K562 (cell line): ENCODE data around the gene MARVELD1. TPM values are rescaled to one million over a fixed set of nuclear protein-coding genes. Genes with fewer than 3 reads are reported as not detected.

Experiments
- BRD4 ChIP-seq: fragments of 200-600 bp; sonication (generic); IDR thresholded peaks from 2 replicates; pipeline ENCODE4 v1.6.1; 2017; ENCODE audit warnings: inconsistent platforms
- CBFA2T3 ChIP-seq: fragments of 450-650 bp; IDR thresholded peaks from 2 replicates; pipeline ENCODE4 v1.6.1; 2017
- CSDE1 ChIP-seq, 2 experiments: fragments of 450-650 bp; IDR thresholded peaks; 2 replicates each; pipeline ENCODE4 v1.6.1; 2016; ENCODE audit warnings: mild to moderate bottlenecking in 1 of 2
- ETV5 ChIP-seq: sonication (generic); formaldehyde crosslinking; IDR thresholded peaks from 2 replicates; pipeline ENCODE4 v1.4.0; 2020; ENCODE audit warnings: low read depth, mild to moderate bottlenecking, missing genetic modification reagents
- HDAC1 ChIP-seq, 2 experiments: fragments of 450-650 bp; IDR thresholded peaks; 2 replicates each; pipeline ENCODE4 v1.6.1; 2016 to 2017; ENCODE audit warnings: inconsistent platforms in 1 of 2, mild to moderate bottlenecking in 1 of 2, moderate library complexity in 1 of 2
- NR3C1 ChIP-seq: sonication (generic); formaldehyde crosslinking; IDR thresholded peaks from 2 replicates; pipeline ENCODE4 v1.8.1; 2022; ENCODE audit warnings: missing genetic modification reagents
- RAD21 ChIP-seq, 2 experiments: fragments of 250-450 bp in 1 of 2; fragments of 450-650 bp in 1 of 2; sonication (Bioruptor Pico) in 1 of 2; formaldehyde crosslinking in 1 of 2; IDR thresholded peaks in 1 of 2; conservative IDR thresholded peaks in 1 of 2; 2 replicates each; pipeline versions ENCODE4 v1.4.0 to v1.8.0; 2020 to 2022; ENCODE audit warnings: mild to moderate bottlenecking in 2 of 2, moderate library complexity in 1 of 2
- ZNF212 ChIP-seq: fragments of 450-650 bp; formaldehyde crosslinking; IDR thresholded peaks from 2 replicates; pipeline ENCODE4 v1.4.0; 2020; ENCODE audit warnings: mild to moderate bottlenecking
- ZNF766 ChIP-seq: fragments of 200-800 bp; sonication (Bioruptor generic); conservative IDR thresholded peaks from 2 replicates; pipeline ENCODE4 v1.6.1; 2016; ENCODE audit warnings: missing genetic modification characterization, missing compliant biosample characterization
- polyA plus RNA-seq, 8 experiments: library from polyadenylated mRNA; depleted of rRNA in 4 of 8; stranded (reverse) in 5 of 8; unstranded in 3 of 8; fragments of >200 nt; fragmentation: Nextera tagmentation in 2 of 8; fragmentation: Illumina TruSeq in 1 of 8; extraction: Ambion mirVana in 2 of 8; extraction: Trizol in 1 of 8; gene quantifications; 2 replicates each; pipeline versions ENCODE4 v1.2.1 to v1.2.3, GENCODE V29; 2011 to 2014; ENCODE audit warnings: inconsistent platforms in 1 of 8, missing spikeins in 1 of 8
- total RNA-seq, 7 experiments: library from RNA; depleted of rRNA in 6 of 7; stranded (reverse); fragments of >200 nt in 6 of 7; fragmentation: Illumina TruSeq in 2 of 7; extraction: Trizol in 2 of 7; gene quantifications; 2 replicates each; pipeline versions ENCODE4 v1.2.1 to v1.2.3, GENCODE V29; 2011 to 2021; ENCODE audit warnings: low replicate concordance in 1 of 7
- TF ChIP-seq, protein P1 (sequence below): fragments of 200-600 bp; sonication (generic); IDR thresholded peaks from one replicate; pipeline ENCODE4 v1.6.1; 2012; ENCODE audit warnings: mild to moderate bottlenecking, low read depth, low read length, inconsistent platforms
- TF ChIP-seq, protein P2 (sequence below): fragments of 250-450 bp; sonication (Bioruptor Pico); IDR thresholded peaks from 2 replicates; pipeline ENCODE4 v1.8.0; 2022; ENCODE audit warnings: inconsistent platforms, mild to moderate bottlenecking, moderate library complexity, borderline replicate concordance
- TF ChIP-seq, protein P3 (sequence below): fragments of 250-450 bp; sonication (Bioruptor Pico); IDR thresholded peaks from 2 replicates; pipeline ENCODE4 v1.5.0; 2021

MARVELD1 gene
- total and polyA plus RNA-seq, 9 of the 15 experiments (the other 6 are each of a cell fraction or from before 2014, with no cell fraction given), result 2.7 to 12.5 (median 5.3) TPM

DNA sequence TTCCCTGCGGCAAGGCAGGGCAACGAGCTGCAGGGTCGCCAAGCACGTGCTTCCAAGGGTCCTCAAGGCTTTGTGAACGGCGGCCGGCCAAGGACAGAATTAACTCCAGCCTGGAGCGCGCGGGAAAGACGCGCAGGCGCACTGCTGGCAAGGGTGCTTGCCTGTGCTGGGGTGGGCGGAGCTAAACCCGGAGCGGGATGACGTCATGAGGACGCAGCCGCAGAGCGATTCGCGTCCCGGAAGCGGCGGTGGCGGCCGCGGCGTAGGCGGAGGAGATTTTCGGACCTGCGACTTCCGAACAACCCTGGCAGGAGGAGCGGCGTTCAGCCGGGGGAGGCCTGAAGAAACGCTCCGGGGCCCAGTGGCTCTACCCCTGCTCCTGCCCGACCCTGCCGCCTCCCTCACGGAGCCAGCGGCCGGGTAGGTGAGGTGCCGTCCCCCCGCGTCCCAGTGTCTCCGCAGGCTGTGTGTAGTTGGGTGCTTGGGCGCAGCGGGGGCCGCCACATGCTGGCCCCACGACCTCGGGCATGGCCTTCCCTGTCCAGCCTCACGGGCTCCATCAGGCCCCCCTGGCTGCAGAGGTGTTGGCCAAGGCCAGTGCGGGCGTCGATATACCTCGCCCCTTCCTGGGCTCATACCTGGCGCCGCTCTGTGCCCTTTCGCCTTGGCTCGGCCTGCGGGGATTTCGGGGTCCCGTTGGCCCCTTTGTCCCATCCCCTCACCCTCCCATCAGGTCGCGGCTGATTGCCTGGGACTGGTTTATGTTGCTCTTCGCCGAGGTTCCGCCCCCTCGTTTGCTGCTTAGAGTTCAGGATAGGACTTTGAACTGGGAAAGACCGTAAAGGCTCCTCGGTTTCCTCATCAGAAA, 23.6 kb downstream of the MARVELD1 start, which contains the start of gene ZFYVE27 (continued):
- TF ChIP-seq, protein P1, sequence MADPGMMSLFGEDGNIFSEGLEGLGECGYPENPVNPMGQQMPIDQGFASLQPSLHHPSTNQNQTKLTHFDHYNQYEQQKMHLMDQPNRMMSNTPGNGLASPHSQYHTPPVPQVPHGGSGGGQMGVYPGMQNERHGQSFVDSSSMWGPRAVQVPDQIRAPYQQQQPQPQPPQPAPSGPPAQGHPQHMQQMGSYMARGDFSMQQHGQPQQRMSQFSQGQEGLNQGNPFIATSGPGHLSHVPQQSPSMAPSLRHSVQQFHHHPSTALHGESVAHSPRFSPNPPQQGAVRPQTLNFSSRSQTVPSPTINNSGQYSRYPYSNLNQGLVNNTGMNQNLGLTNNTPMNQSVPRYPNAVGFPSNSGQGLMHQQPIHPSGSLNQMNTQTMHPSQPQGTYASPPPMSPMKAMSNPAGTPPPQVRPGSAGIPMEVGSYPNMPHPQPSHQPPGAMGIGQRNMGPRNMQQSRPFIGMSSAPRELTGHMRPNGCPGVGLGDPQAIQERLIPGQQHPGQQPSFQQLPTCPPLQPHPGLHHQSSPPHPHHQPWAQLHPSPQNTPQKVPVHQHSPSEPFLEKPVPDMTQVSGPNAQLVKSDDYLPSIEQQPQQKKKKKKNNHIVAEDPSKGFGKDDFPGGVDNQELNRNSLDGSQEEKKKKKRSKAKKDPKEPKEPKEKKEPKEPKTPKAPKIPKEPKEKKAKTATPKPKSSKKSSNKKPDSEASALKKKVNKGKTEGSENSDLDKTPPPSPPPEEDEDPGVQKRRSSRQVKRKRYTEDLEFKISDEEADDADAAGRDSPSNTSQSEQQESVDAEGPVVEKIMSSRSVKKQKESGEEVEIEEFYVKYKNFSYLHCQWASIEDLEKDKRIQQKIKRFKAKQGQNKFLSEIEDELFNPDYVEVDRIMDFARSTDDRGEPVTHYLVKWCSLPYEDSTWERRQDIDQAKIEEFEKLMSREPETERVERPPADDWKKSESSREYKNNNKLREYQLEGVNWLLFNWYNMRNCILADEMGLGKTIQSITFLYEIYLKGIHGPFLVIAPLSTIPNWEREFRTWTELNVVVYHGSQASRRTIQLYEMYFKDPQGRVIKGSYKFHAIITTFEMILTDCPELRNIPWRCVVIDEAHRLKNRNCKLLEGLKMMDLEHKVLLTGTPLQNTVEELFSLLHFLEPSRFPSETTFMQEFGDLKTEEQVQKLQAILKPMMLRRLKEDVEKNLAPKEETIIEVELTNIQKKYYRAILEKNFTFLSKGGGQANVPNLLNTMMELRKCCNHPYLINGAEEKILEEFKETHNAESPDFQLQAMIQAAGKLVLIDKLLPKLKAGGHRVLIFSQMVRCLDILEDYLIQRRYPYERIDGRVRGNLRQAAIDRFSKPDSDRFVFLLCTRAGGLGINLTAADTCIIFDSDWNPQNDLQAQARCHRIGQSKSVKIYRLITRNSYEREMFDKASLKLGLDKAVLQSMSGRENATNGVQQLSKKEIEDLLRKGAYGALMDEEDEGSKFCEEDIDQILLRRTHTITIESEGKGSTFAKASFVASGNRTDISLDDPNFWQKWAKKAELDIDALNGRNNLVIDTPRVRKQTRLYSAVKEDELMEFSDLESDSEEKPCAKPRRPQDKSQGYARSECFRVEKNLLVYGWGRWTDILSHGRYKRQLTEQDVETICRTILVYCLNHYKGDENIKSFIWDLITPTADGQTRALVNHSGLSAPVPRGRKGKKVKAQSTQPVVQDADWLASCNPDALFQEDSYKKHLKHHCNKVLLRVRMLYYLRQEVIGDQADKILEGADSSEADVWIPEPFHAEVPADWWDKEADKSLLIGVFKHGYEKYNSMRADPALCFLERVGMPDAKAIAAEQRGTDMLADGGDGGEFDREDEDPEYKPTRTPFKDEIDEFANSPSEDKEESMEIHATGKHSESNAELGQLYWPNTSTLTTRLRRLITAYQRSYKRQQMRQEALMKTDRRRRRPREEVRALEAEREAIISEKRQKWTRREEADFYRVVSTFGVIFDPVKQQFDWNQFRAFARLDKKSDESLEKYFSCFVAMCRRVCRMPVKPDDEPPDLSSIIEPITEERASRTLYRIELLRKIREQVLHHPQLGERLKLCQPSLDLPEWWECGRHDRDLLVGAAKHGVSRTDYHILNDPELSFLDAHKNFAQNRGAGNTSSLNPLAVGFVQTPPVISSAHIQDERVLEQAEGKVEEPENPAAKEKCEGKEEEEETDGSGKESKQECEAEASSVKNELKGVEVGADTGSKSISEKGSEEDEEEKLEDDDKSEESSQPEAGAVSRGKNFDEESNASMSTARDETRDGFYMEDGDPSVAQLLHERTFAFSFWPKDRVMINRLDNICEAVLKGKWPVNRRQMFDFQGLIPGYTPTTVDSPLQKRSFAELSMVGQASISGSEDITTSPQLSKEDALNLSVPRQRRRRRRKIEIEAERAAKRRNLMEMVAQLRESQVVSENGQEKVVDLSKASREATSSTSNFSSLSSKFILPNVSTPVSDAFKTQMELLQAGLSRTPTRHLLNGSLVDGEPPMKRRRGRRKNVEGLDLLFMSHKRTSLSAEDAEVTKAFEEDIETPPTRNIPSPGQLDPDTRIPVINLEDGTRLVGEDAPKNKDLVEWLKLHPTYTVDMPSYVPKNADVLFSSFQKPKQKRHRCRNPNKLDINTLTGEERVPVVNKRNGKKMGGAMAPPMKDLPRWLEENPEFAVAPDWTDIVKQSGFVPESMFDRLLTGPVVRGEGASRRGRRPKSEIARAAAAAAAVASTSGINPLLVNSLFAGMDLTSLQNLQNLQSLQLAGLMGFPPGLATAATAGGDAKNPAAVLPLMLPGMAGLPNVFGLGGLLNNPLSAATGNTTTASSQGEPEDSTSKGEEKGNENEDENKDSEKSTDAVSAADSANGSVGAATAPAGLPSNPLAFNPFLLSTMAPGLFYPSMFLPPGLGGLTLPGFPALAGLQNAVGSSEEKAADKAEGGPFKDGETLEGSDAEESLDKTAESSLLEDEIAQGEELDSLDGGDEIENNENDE, result no peak
- TF ChIP-seq ETV5 (CRISPR knock-in tag) (peak; percentile 63), RAD21 (CRISPR knock-in tag; conservative IDR thresholded peaks at IDR 0.05 in 1 of 2, IDR thresholded peaks at IDR 0.05 in 1 of 2) (no peak), BRD4 (no peak), ZNF766 (no peak), CBFA2T3 (no peak), ZNF212 (no peak), HDAC1 (IDR thresholded peaks at IDR 0.05) (peak in 1 of 2 experiments; percentile 73; a peak in 2 of 4 replicates), NR3C1 (no peak), CSDE1 (IDR thresholded peaks at IDR 0.05) (no peak)
- TF ChIP-seq, protein P2, sequence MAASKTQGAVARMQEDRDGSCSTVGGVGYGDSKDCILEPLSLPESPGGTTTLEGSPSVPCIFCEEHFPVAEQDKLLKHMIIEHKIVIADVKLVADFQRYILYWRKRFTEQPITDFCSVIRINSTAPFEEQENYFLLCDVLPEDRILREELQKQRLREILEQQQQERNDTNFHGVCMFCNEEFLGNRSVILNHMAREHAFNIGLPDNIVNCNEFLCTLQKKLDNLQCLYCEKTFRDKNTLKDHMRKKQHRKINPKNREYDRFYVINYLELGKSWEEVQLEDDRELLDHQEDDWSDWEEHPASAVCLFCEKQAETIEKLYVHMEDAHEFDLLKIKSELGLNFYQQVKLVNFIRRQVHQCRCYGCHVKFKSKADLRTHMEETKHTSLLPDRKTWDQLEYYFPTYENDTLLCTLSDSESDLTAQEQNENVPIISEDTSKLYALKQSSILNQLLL (CRISPR knock-in tag), result no peak
- TF ChIP-seq, protein P3, sequence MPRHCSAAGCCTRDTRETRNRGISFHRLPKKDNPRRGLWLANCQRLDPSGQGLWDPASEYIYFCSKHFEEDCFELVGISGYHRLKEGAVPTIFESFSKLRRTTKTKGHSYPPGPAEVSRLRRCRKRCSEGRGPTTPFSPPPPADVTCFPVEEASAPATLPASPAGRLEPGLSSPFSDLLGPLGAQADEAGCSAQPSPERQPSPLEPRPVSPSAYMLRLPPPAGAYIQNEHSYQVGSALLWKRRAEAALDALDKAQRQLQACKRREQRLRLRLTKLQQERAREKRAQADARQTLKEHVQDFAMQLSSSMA, result no peak
